Loucy (cell line): ENCODE results near the gene CETN3.

Source experiments
- EZH2phosphoT487 ChIP-seq: fragments of 200-600 bp; IDR thresholded peaks from 2 replicates; pipeline ENCODE4 v1.6.1; 2018; ENCODE audit warnings: antibody characterized with exemption, mild to moderate bottlenecking, moderate library complexity, borderline replicate concordance
- TF ChIP-seq, protein P1 (sequence below): fragments of 200-600 bp; sonication (generic); conservative IDR thresholded peaks from 2 replicates; pipeline ENCODE4 v1.5.1; 2014; ENCODE audit warnings: mild to moderate bottlenecking, antibody characterized with exemption, low read length

DNA sequence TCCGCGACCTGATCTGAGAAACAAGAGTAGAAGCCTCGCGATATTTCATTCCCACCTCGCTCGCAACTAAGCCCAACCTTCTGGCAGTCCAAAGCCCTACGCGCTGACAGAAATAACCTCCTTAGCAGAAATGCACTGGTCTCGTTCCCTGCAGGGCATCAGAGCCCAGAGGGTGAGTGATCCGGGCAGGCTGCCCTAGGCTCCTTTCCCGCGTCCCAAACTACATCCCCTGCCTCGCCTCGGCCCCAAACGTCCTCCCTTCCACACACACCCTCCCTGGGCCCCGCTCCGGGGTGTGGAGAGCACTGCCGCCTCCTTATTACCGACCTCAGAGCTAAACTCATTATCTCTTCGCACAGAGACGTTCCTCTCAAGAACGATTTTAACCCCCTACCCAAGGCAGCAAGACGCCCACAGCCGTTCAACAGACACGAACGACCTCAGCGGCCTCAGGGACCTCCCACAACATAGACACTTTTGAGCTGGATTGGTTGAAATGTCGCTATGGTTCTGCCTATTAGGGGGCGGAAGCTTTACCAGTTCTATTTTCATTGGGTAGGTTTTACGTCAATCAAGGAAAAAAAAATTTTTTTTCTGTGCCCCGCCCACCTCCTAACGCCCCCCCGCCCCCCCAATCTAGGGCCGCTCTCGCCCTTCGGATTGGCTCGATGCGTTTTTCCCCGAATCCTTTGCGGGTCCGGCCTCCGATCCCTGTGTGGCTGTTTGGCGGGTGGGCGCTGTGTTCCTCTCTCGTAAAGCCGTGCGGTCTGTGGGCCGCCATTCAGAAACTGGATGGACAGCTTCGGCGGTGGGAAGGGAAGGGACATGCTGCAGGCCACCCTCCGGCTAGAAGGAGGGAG is at the start of gene CETN3:
- TF ChIP-seq, protein P1, sequence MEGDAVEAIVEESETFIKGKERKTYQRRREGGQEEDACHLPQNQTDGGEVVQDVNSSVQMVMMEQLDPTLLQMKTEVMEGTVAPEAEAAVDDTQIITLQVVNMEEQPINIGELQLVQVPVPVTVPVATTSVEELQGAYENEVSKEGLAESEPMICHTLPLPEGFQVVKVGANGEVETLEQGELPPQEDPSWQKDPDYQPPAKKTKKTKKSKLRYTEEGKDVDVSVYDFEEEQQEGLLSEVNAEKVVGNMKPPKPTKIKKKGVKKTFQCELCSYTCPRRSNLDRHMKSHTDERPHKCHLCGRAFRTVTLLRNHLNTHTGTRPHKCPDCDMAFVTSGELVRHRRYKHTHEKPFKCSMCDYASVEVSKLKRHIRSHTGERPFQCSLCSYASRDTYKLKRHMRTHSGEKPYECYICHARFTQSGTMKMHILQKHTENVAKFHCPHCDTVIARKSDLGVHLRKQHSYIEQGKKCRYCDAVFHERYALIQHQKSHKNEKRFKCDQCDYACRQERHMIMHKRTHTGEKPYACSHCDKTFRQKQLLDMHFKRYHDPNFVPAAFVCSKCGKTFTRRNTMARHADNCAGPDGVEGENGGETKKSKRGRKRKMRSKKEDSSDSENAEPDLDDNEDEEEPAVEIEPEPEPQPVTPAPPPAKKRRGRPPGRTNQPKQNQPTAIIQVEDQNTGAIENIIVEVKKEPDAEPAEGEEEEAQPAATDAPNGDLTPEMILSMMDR: no peak
- no peak for TF ChIP-seq EZH2phosphoT487
